ENCODE data around the gene ADGB. TPM values are rescaled to one million over a fixed set of nuclear protein-coding genes. Genes with fewer than 3 reads are reported as not detected.

ADGB gene
- total and polyA plus RNA-seq, 2 of the 13 experiments (the other 11 are each of a cell fraction or from before 2014, with no cell fraction given) = not detected

- TF ChIP-seq PRDM10 (CRISPR knock-in tag; IDR thresholded peaks at IDR 0.05; ENCODE audit: low read depth) = no peak
- TF ChIP-seq CBX2 (IDR thresholded peaks at IDR 0.05; ENCODE audit: low read depth, low read length) = no peak
- TF ChIP-seq CBX2 (CRISPR knock-in tag; IDR thresholded peaks at IDR 0.05; ENCODE audit: low read depth) = no peak
- no peak for TF ChIP-seq ZNF652 (CRISPR knock-in tag; IDR thresholded peaks at IDR 0.05; ENCODE audit: borderline replicate concordance, low read depth)
- TF ChIP-seq PLRG1 (conservative IDR thresholded peaks at IDR 0.05) = no peak
- no peak for TF ChIP-seq MEIS2 (CRISPR knock-in tag; IDR thresholded peaks at IDR 0.05)
- peak; percentile 63; the same call in 1 of the 2 replicates for TF ChIP-seq ARNT2 (CRISPR knock-in tag; IDR thresholded peaks at IDR 0.05; ENCODE audit: low read depth)
- TF ChIP-seq ZFP82 (CRISPR knock-in tag; IDR thresholded peaks at IDR 0.05; ENCODE audit: borderline replicate concordance) = no peak
- TF ChIP-seq PHF21A (CRISPR knock-in tag; IDR thresholded peaks at IDR 0.05) = no peak
- TF ChIP-seq ZBTB37 (CRISPR knock-in tag; IDR thresholded peaks at IDR 0.05) = no peak
- TF ChIP-seq CHD4 (IDR thresholded peaks at IDR 0.05; ENCODE audit: borderline replicate concordance, low read length) = no peak
- peak; percentile 72 for TF ChIP-seq YY1 (IDR thresholded peaks at IDR 0.05; ENCODE audit: insufficient read depth, insufficient replicate concordance, low read depth, low read length)
- no peak for TF ChIP-seq ZNF343 (CRISPR knock-in tag; IDR thresholded peaks at IDR 0.05)
- no peak for TF ChIP-seq ZNF432 (CRISPR knock-in tag; IDR thresholded peaks at IDR 0.05; ENCODE audit: borderline replicate concordance)
- TF ChIP-seq PRDM15 (CRISPR knock-in tag; IDR thresholded peaks at IDR 0.05) = no peak
- no peak for TF ChIP-seq ZNF672 (CRISPR knock-in tag; IDR thresholded peaks at IDR 0.05)
- TF ChIP-seq NR2C2 (CRISPR knock-in tag; IDR thresholded peaks at IDR 0.05; ENCODE audit: borderline replicate concordance) = peak; percentile 33; the same call in 1 of the 2 replicates
- no peak for TF ChIP-seq SRF (IDR thresholded peaks at IDR 0.05; ENCODE audit: low read depth, low read length)
Measured at GRCh38 chr6:146857180-146857979, 258.6 kb downstream of the ADGB start (continued).

All from HepG2 (cell line).